ENCODE measurements around the gene PRSS1. TPM values are rescaled to one million over a fixed set of nuclear protein-coding genes. Genes with fewer than 3 reads are reported as not detected.
A peak's percentile ranks its signal among the peaks of the same experiment; 100 is the strongest.

The PRSS1 gene
- total and polyA plus RNA-seq, 8 donors = 10.0 to 233 (median 61.0) TPM; not detected in 3

GRCh38 chr7:142777318-142777717, 28.0 kb downstream of the PRSS1 start:
- Histone ChIP-seq H3K4me1 (peaks cover 0 to 4% (median 0%) of the 10 kb centered on the region in 4 donors), H3K27ac (no peak overlapping the region), H3K4me3 (no peak overlapping the region), H3K9me3 (no peaks in the 10 kb centered on the region), H3K36me3 (no peaks in the 10 kb centered on the region), H3K27me3 (peaks cover 0 to 7% (median under 1%) of the 10 kb centered on the region in 3 donors)
- 91 to 98% (median 96%) methylated on average over 2 of the region's 2 CpGs for WGBS, 5 donors
- no peak for DNase-seq
- TF ChIP-seq POLR2AphosphoS5 (IDR thresholded peaks at IDR 0.05) (no peak), EP300 (IDR thresholded peaks at IDR 0.05) (no peak), CTCF (IDR thresholded peaks at IDR 0.05) (no peak), POLR2A (IDR thresholded peaks at IDR 0.05) (no peak)
- intact Hi-C loops (cut with DNase I; ENCODE audit: low total_unique reads) = loop anchor here (10.0 kb wide), 1 partner anchor 163 kb away; no protein-coding TSS in a partner anchor

GRCh38 chr7:142782922-142783900, 33.9 kb downstream of the PRSS1 start:
- TF ChIP-seq EP300 (IDR thresholded peaks at IDR 0.05) (no peak), POLR2A (IDR thresholded peaks at IDR 0.05) (no peak), CTCF (IDR thresholded peaks at IDR 0.05) (peak in 5 of 7 experiments; percentile 77 to 92 (median 85)), POLR2AphosphoS5 (IDR thresholded peaks at IDR 0.05) (peak in 1 of 3 donors; percentile 33)
- DNase-seq = peak; percentile 88 to 95
- Histone ChIP-seq H3K4me3 (peak overlapping the region; percentile 29 to 38 (median 32)), H3K9me3 (no peaks in the 10 kb centered on the region), H3K36me3 (no peaks in the 10 kb centered on the region), H3K27me3 (peaks cover 0 to 48% (median 6%) of the 10 kb centered on the region in 3 donors), H3K4me1 (peaks cover 0 to 9% (median 5%) of the 10 kb centered on the region in 4 donors), H3K27ac (no peak overlapping the region)
- 9 to 17% (median 11%) methylated on average over 32 of the region's 32 CpGs for WGBS, 5 donors
- intact Hi-C loops (cut with DNase I; ENCODE audit: low total_unique reads) = loop anchor here (10.0 kb wide), 1 partner anchor 148 kb away; no protein-coding TSS in a partner anchor

GRCh38 chr7:142784096-142784495, 34.8 kb downstream of the PRSS1 start:
- Histone ChIP-seq H3K27ac (no peak overlapping the region), H3K36me3 (no peaks in the 10 kb centered on the region), H3K9me3 (no peaks in the 10 kb centered on the region), H3K4me3 (no peak overlapping the region), H3K27me3 (peaks cover 0 to 48% (median 6%) of the 10 kb centered on the region in 3 donors), H3K4me1 (peaks cover 0 to 9% (median 5%) of the 10 kb centered on the region in 4 donors)
- no peak for DNase-seq
- intact Hi-C loops (cut with DNase I; ENCODE audit: low total_unique reads) = loop anchor here (10.0 kb wide), 1 partner anchor 149 kb away; no protein-coding TSS in a partner anchor
- WGBS, 5 donors = 83 to 89% (median 85%) methylated on average over 7 of the region's 7 CpGs
- no peak for TF ChIP-seq EP300 (IDR thresholded peaks at IDR 0.05)
- no peak for TF ChIP-seq POLR2A (IDR thresholded peaks at IDR 0.05)
- no peak for TF ChIP-seq POLR2AphosphoS5 (IDR thresholded peaks at IDR 0.05)
- no peak for TF ChIP-seq CTCF (IDR thresholded peaks at IDR 0.05)

GRCh38 chr7:142784716-142785115, 35.4 kb downstream of the PRSS1 start:
- intact Hi-C loops (cut with DNase I; ENCODE audit: low total_unique reads) = loop anchor here (10.0 kb wide), 1 partner anchor 150 kb away; no protein-coding TSS in a partner anchor
- Histone ChIP-seq H3K27me3 (peaks cover 0 to 48% (median 6%) of the 10 kb centered on the region in 3 donors), H3K36me3 (no peaks in the 10 kb centered on the region), H3K27ac (no peak overlapping the region), H3K4me1 (peaks cover 0 to 9% (median 5%) of the 10 kb centered on the region in 4 donors), H3K9me3 (no peaks in the 10 kb centered on the region), H3K4me3 (no peak overlapping the region)
- WGBS, 5 donors = 71 to 80% (median 75%) methylated on average over 8 of the region's 8 CpGs
- no peak for TF ChIP-seq CTCF (IDR thresholded peaks at IDR 0.05)
- TF ChIP-seq POLR2AphosphoS5 (IDR thresholded peaks at IDR 0.05) = no peak
- TF ChIP-seq POLR2A (IDR thresholded peaks at IDR 0.05) = no peak
- no peak for DNase-seq
